ENCODE data around the gene REEP6. TPM values are rescaled to one million over a fixed set of nuclear protein-coding genes. Genes with fewer than 3 reads are reported as not detected.

Gene REEP6
- total RNA-seq, 1 donor from 2014 or later, result 1.2 TPM

- peaks cover 17% of the 10 kb centered on the region for H3K4me1 ChIP-seq
- intact Hi-C loops (cut with DNase I), result no loop called here
- peaks cover 67% of the 10 kb centered on the region for H3K27me3 ChIP-seq
- DNase-seq (no peak), ATAC-seq (no peak)
- no peak for TF ChIP-seq CTCF (IDR thresholded peaks at IDR 0.05)
- H3K4me3 ChIP-seq, result no peak overlapping the region
- peaks cover 11% of the 10 kb centered on the region for H3K36me3 ChIP-seq
- no peak overlapping the region for H3K27ac ChIP-seq
- no peaks in the 10 kb centered on the region for H3K9me3 ChIP-seq
These were observed 44.1 kb upstream of the REEP6 start for GRCh38 chr19:1446713-1447481.

GRCh38 chr19:1447504-1447903 lies 43.5 kb upstream of the REEP6 start:
- Histone ChIP-seq H3K27me3 (peaks cover 73% of the 10 kb centered on the region), H3K27ac (no peak overlapping the region), H3K9me3 (no peaks in the 10 kb centered on the region), H3K4me3 (no peak overlapping the region), H3K36me3 (peaks cover 5% of the 10 kb centered on the region), H3K4me1 (peaks cover 17% of the 10 kb centered on the region)
- TF ChIP-seq CTCF (IDR thresholded peaks at IDR 0.05), result no peak
- DNase-seq (no peak), ATAC-seq (no peak)
- intact Hi-C loops (cut with DNase I), result no loop called here

- TF ChIP-seq CTCF (IDR thresholded peaks at IDR 0.05), result no peak
- Histone ChIP-seq H3K27ac (no peak overlapping the region), H3K4me1 (peaks cover 17% of the 10 kb centered on the region), H3K27me3 (peaks cover 77% of the 10 kb centered on the region), H3K4me3 (no peak overlapping the region), H3K36me3 (peaks cover under 1% of the 10 kb centered on the region), H3K9me3 (no peaks in the 10 kb centered on the region)
- no peak for DNase-seq
- ATAC-seq, result no peak
- intact Hi-C loops (cut with DNase I), result no loop called here
These were observed 43.0 kb upstream of the REEP6 start for GRCh38 chr19:1447944-1448343.

GRCh38 chr19:1449467-1450442 lies 41.2 kb upstream of the REEP6 start, which contains the start of gene APC2:
APC2 (plus strand) TSS chr19:1450121; CDS start chr19:1453002, 2,881 bp downstream.
- ATAC-seq (no peak), DNase-seq (no peak)
- TF ChIP-seq CTCF (IDR thresholded peaks at IDR 0.05), result no peak
- no peak within 1 kb of the TSS for H3K4me3 ChIP-seq
- peaks cover 14% of the 10 kb centered on the region for H3K4me1 ChIP-seq
- intact Hi-C loops (cut with DNase I), result no loop called here
- no peaks in the 10 kb centered on the region for H3K36me3 ChIP-seq
- H3K9me3 ChIP-seq, result no peaks in the 10 kb centered on the region
- no peak within 1 kb of the TSS for H3K27ac ChIP-seq
- H3K27me3 ChIP-seq, result peaks cover 96% of the 10 kb centered on the region

GRCh38 chr19:1450735-1451731 lies 39.9 kb upstream of the REEP6 start:
- intact Hi-C loops (cut with DNase I), result no loop called here
- Histone ChIP-seq H3K36me3 (no peaks in the 10 kb centered on the region), H3K9me3 (no peaks in the 10 kb centered on the region), H3K27me3 (peaks cover 98% of the 10 kb centered on the region), H3K27ac (no peak overlapping the region), H3K4me1 (peaks cover 14% of the 10 kb centered on the region), H3K4me3 (no peak overlapping the region)
- DNase-seq (no peak), ATAC-seq (no peak)
- no peak for TF ChIP-seq CTCF (IDR thresholded peaks at IDR 0.05)
